ENCODE data around the gene RDH8.

RDH8 gene

DNA sequence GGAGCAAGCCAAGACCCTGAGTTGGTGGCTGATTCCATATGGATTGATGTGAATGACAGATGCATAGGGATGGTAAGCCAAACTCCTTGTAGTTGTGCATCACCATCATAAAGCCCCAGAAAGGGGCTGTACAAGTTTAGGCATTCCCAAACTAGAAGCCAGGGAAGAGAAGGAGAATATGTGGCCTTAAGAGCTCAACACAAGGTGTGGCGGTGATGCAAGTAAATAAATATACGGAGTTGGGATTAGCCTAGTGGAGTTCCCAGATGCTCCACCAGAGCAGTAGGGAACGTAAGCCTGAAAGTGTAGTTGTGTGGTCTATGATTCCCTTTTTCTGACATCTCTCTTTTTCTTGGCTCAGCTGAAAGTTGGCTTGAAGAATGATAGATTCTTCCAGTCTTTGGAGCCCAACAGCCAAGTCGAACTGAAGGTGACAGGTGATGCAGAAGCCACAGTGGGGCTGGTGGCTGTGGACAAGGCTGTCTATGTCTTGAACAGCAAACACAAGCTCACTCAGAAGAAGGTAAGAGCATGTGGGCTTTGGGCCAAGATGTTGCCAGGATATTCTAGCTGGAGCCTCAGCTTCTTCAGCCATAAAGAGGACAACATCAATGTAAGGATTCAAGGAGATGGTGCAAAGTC is 30.1 kb downstream of the RDH8 start:
- FAIRE-seq, result no peak

- no peak for FAIRE-seq
These were observed 31.1 kb downstream of the RDH8 start for GRCh38 chr19:10044390-10044789.

GRCh38 chr19:10045371-10045770 is 32.1 kb downstream of the RDH8 start:
- no peak for FAIRE-seq

DNA sequence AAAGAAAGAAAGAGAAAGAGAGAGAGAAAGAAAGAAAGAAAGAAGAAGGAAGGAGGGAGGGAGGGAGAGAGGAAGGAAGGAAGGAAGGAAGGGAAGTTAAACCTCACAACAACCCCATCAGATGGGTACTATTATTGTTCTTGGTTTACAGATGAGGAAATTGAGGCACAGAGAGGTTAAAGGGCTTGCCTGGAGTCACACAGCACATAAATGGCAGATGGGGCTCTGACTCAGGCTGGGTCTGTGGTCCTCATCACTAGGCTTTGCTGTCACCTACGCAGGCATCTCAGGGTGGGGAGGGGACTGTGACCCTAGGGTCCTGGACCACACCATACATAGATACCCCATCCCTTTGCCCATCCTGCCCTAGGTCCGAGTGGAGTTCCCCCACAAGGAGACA is 36.3 kb downstream of the RDH8 start:
- FAIRE-seq, result no peak

DNA sequence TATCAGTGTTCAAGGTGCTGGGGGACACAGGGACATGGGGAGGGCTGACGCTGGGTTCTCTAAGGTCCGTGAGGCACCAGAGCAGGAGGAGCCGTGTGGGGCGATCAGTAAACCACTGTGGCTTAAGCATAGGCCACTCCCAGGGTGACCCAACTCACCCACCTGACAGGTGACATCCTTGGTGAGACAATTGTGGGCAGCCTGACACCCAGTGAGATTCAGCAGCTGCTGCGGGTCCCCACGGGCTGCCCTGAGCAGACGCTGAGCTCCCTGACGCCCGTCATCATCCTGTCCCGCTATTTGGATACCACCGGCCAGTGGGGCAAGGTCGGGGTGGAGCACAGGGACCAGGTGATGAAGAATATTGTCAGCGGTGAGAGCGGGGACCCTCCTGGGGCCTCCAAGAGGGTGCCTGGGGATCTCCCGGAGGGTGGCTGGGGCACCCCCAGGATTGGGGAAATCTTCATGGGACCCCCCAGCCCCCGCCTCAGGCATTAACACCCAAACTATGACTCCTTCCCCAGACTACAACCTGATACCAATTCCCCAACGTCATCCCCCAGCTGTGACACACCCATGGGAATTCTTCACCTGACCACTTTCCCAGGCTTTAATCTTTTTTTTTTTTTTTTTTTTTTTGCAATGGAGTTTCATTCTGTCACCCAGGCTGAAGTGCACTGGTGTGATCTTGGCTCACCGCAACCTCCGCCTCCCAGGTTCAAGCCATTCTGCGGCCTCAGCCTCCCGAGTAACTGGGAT is 39.5 kb downstream of the RDH8 start:
- FAIRE-seq, result no peak

- no peak for FAIRE-seq
These were observed 48.5 kb downstream of the RDH8 start for GRCh38 chr19:10061717-10062310.

- FAIRE-seq, result no peak
These were observed 54.9 kb downstream of the RDH8 start for GRCh38 chr19:10068205-10068604.

- FAIRE-seq, result no peak
These were observed 55.8 kb downstream of the RDH8 start for GRCh38 chr19:10069046-10069445.

- FAIRE-seq, result no peak
These were observed 57.6 kb downstream of the RDH8 start for GRCh38 chr19:10070730-10071446.
